GM23338 (cell line): ENCODE results near the gene POLE. TPM values are rescaled to one million over a fixed set of nuclear protein-coding genes. Genes with fewer than 3 reads are reported as not detected.

Experiments used
- ATAC-seq: fragments of 200-7000 bp; cut with Tn5 transposase; 3 replicates; pipeline ENCODE4 v1.9.1; 2020
- DNase-seq: peaks from one replicate; pipeline ENCODE4 v3.0.0-alpha.2; 2015; ENCODE audit warnings: low spot score
- H2AFZ ChIP-seq: fragments of 200-600 bp; sonication (generic); 2 replicates; pipeline ENCODE4 v1.8.0; 2016; ENCODE audit warnings: antibody characterized with exemption, mild to moderate bottlenecking, moderate library complexity
- H3F3A ChIP-seq: fragments of 200-600 bp; sonication (generic); replicated peaks from 2 replicates; pipeline ENCODE4 v1.8.0; 2017; ENCODE audit warnings: antibody characterized with exemption, mixed run types, low read depth
- H3K27ac ChIP-seq: fragments of 200-600 bp; sonication (generic); 2 replicates; pipeline ENCODE4 v1.6.1; 2016; ENCODE audit warnings: low read depth
- H3K27me3 ChIP-seq: fragments of 200-600 bp; sonication (generic); 2 replicates; pipeline ENCODE4 v1.8.0; 2016; ENCODE audit warnings: mild to moderate bottlenecking, mixed run types, moderate library complexity; ENCODE audit not compliant: insufficient read depth
- H3K36me3 ChIP-seq: fragments of 200-600 bp; sonication (generic); 2 replicates; pipeline ENCODE4 v1.8.0; 2016; ENCODE audit warnings: mild to moderate bottlenecking; ENCODE audit not compliant: insufficient read depth
- H3K4me1 ChIP-seq: fragments of 200-600 bp; sonication (generic); 2 replicates; pipeline ENCODE4 v1.8.0; 2016; ENCODE audit warnings: mild to moderate bottlenecking, moderate library complexity; ENCODE audit not compliant: insufficient read depth
- H3K4me2 ChIP-seq: fragments of 200-600 bp; sonication (generic); 2 replicates; pipeline ENCODE4 v1.7.1; 2017; ENCODE audit warnings: mixed run types
- H3K4me3 ChIP-seq: fragments of 200-600 bp; sonication (generic); 2 replicates; pipeline ENCODE4 v1.6.1; 2016; ENCODE audit warnings: mixed run types
- H3K79me2 ChIP-seq: fragments of 200-600 bp; sonication (generic); replicated peaks from 2 replicates; pipeline ENCODE4 v1.8.0; 2017; ENCODE audit warnings: mild to moderate bottlenecking; ENCODE audit not compliant: insufficient read depth
- H3K9me2 ChIP-seq: fragments of 200-600 bp; sonication (generic); 2 replicates; pipeline ENCODE4 v1.8.0; 2017; ENCODE audit not compliant: insufficient read depth
- H4K20me1 ChIP-seq: fragments of 200-600 bp; sonication (generic); replicated peaks from 2 replicates; pipeline ENCODE4 v1.8.0; 2017; ENCODE audit warnings: mild to moderate bottlenecking; ENCODE audit not compliant: insufficient read depth
- H3K27ac Mint-ChIP-seq: 2 replicates; pipeline ENCODE4 v1.8.0; 2020; ENCODE audit warnings: inconsistent platforms, mild to moderate bottlenecking, moderate library complexity, mixed read lengths
- H3K27me3 Mint-ChIP-seq: 3 replicates; pipeline ENCODE4 v1.8.0; 2022; ENCODE audit warnings: low read depth, mild to moderate bottlenecking, moderate library complexity, mixed read lengths, inconsistent platforms; ENCODE audit not compliant: insufficient read depth, poor library complexity
- H3K36me3 Mint-ChIP-seq: 3 replicates; pipeline ENCODE4 v1.8.0; 2021; ENCODE audit warnings: low read depth, mild to moderate bottlenecking, inconsistent platforms, moderate library complexity, mixed read lengths
- H3K4me1 Mint-ChIP-seq: 3 replicates; pipeline ENCODE4 v1.8.0; 2020; ENCODE audit warnings: mild to moderate bottlenecking, inconsistent platforms, mixed read lengths
- H3K4me3 Mint-ChIP-seq: 3 replicates; pipeline ENCODE4 v1.8.0; 2021; ENCODE audit warnings: moderate library complexity, mild to moderate bottlenecking, inconsistent platforms, mixed read lengths
- H3K9me3 Mint-ChIP-seq: 3 replicates; pipeline ENCODE4 v1.8.0; 2020; ENCODE audit warnings: moderate library complexity, mild to moderate bottlenecking, inconsistent platforms, mixed read lengths
- CREB1 ChIP-seq: fragments of 250-450 bp; sonication (Bioruptor Pico); IDR thresholded peaks from 2 replicates; pipeline ENCODE4 v1.5.0; 2020; ENCODE audit warnings: low read depth, mild to moderate bottlenecking, moderate library complexity
- ETS1 ChIP-seq: IDR thresholded peaks from 2 replicates; pipeline ENCODE4 v1.6.1; 2016; ENCODE audit warnings: antibody characterized with exemption
- EZH2phosphoT487 ChIP-seq: fragments of 200-600 bp; sonication (generic); IDR thresholded peaks from one replicate; pipeline ENCODE4 v1.8.1; 2018; ENCODE audit warnings: antibody characterized with exemption; ENCODE audit not compliant: unreplicated experiment
- JUNB ChIP-seq: IDR thresholded peaks from one replicate; pipeline ENCODE4 v1.6.1; 2016; ENCODE audit warnings: antibody characterized with exemption; ENCODE audit not compliant: unreplicated experiment
- NANOG ChIP-seq: IDR thresholded peaks from 2 replicates; pipeline ENCODE4 v1.6.1; 2016; ENCODE audit warnings: antibody characterized with exemption, borderline replicate concordance
- POLR2AphosphoS5 ChIP-seq: IDR thresholded peaks from 2 replicates; pipeline ENCODE4 v1.6.1; 2016; ENCODE audit warnings: antibody characterized with exemption, low read depth
- REST ChIP-seq: IDR thresholded peaks from one replicate; pipeline ENCODE4 v1.6.1; 2018; ENCODE audit warnings: antibody characterized with exemption; ENCODE audit not compliant: unreplicated experiment
- STAT1 ChIP-seq: IDR thresholded peaks from one replicate; pipeline ENCODE4 v1.6.1; 2016; ENCODE audit warnings: antibody characterized with exemption; ENCODE audit not compliant: unreplicated experiment
- ZNF114 ChIP-seq: fragments of 250-450 bp; sonication (Bioruptor Pico); IDR thresholded peaks from 2 replicates; pipeline ENCODE4 v1.5.0; 2020; ENCODE audit warnings: mild to moderate bottlenecking, moderate library complexity
- ZNF331 ChIP-seq: fragments of 250-450 bp; sonication (Bioruptor Pico); IDR thresholded peaks from 2 replicates; pipeline ENCODE4 v1.5.0; 2020; ENCODE audit warnings: low read depth, mild to moderate bottlenecking, moderate library complexity
- polyA plus RNA-seq: library from polyadenylated mRNA; unstranded; fragments of >200 nt; fragmentation: Nextera tagmentation; extraction: Ambion mirVana; gene quantifications from 2 replicates; pipeline ENCODE4 v1.2.1, GENCODE V29; 2016
- total RNA-seq: library from RNA; depleted of rRNA; stranded (reverse); fragments of >200 nt; shearing (Covaris generic); gene quantifications from 2 replicates; pipeline ENCODE4 v1.2.3, GENCODE V29; 2014
- TF ChIP-seq, protein P1 (sequence below), 2 experiments: fragments of 200-600 bp in 1 of 2; sonication (generic) in 1 of 2; conservative IDR thresholded peaks; 2 replicates each; pipeline versions ENCODE4 v1.5.1 to v1.6.1; 2016 to 2017; ENCODE audit warnings: antibody characterized with exemption in 2 of 2, low read depth in 2 of 2, mild to moderate bottlenecking in 2 of 2, moderate library complexity in 1 of 2

The POLE gene
- total and polyA plus RNA-seq, 2 experiments from 2014 or later, result 33.6 to 125 TPM

DNA sequence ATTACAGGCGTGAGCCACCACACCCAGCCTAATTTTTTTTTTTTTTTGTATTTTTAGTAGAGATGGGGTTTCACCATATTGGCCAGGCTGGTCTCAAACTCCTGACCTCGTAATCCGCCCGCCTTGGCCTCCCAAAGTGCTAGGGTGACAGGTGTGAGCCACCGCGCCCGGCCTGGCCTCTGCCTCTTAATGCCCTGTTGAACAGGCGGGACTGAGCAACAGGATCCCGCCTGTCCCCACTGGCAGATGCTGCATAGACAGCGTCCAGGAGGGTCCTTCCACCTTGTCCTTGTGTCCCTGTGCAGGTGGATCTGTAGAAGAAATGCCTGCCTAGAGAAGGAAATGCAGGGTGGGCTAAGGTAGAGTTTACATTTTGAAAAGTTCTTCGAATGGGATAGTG lies 29.2 kb upstream of the POLE start:
- no peaks in the 10 kb centered on the region for H3K4me1 Mint-ChIP-seq
- H3K36me3 Mint-ChIP-seq, result peaks cover 67% of the 10 kb centered on the region
- ATAC-seq (no peak), DNase-seq (no peak)
- Histone ChIP-seq H3K27ac (no peak overlapping the region), H3K36me3 (peaks cover 7% of the 10 kb centered on the region; the same call in 1 of the 2 replicates), H3K4me2 (no peak overlapping the region), H3K27me3 (no peaks in the 10 kb centered on the region), H4K20me1 (peaks cover 24% of the 10 kb centered on the region), H3F3A (peaks cover 28% of the 10 kb centered on the region), H3K79me2 (peaks cover 38% of the 10 kb centered on the region), H2AFZ (no peak overlapping the region), H3K4me1 (peaks cover 4% of the 10 kb centered on the region; the same call in 1 of the 2 replicates), H3K9me2 (no peaks in the 10 kb centered on the region), H3K4me3 (no peak overlapping the region)
- H3K4me3 Mint-ChIP-seq, result no peak overlapping the region
- TF ChIP-seq REST (no peak), JUNB (no peak), ETS1 (no peak), STAT1 (no peak), POLR2AphosphoS5 (no peak), EZH2phosphoT487 (no peak), CREB1 (no peak)
- no peaks in the 10 kb centered on the region; the same call in 2 of the 3 replicates for H3K9me3 Mint-ChIP-seq
- H3K27ac Mint-ChIP-seq, result no peak overlapping the region
- peaks cover 15% of the 10 kb centered on the region for H3K27me3 Mint-ChIP-seq

GRCh38 chr12:132715874-132716273 lies 28.7 kb upstream of the POLE start:
- peaks cover 24% of the 10 kb centered on the region for H4K20me1 ChIP-seq
- Mint-ChIP-seq H3K9me3 (no peaks in the 10 kb centered on the region; the same call in 2 of the 3 replicates), H3K4me3 (no peak overlapping the region), H3K27me3 (peaks cover 15% of the 10 kb centered on the region), H3K36me3 (peaks cover 62% of the 10 kb centered on the region), H3K27ac (no peak overlapping the region), H3K4me1 (no peaks in the 10 kb centered on the region)
- ATAC-seq (no peak), DNase-seq (no peak)
- peaks cover 25% of the 10 kb centered on the region for H3F3A ChIP-seq
- peaks cover 4% of the 10 kb centered on the region; the same call in 1 of the 2 replicates for H3K4me1 ChIP-seq
- H3K9me2 ChIP-seq, result no peaks in the 10 kb centered on the region
- H3K27me3 ChIP-seq, result no peaks in the 10 kb centered on the region
- H3K4me3 ChIP-seq, result no peak overlapping the region
- H3K79me2 ChIP-seq, result peaks cover 40% of the 10 kb centered on the region
- H3K36me3 ChIP-seq, result peaks cover 7% of the 10 kb centered on the region; the same call in 1 of the 2 replicates
- no peak overlapping the region for H3K4me2 ChIP-seq
- H3K27ac ChIP-seq, result no peak overlapping the region
- H2AFZ ChIP-seq, result no peak overlapping the region
- TF ChIP-seq ETS1 (no peak), NANOG (no peak), ZNF331 (CRISPR knock-in tag) (no peak), CREB1 (no peak), POLR2AphosphoS5 (no peak), ZNF114 (no peak), JUNB (no peak), REST (no peak), STAT1 (no peak)
- TF ChIP-seq, protein P1, sequence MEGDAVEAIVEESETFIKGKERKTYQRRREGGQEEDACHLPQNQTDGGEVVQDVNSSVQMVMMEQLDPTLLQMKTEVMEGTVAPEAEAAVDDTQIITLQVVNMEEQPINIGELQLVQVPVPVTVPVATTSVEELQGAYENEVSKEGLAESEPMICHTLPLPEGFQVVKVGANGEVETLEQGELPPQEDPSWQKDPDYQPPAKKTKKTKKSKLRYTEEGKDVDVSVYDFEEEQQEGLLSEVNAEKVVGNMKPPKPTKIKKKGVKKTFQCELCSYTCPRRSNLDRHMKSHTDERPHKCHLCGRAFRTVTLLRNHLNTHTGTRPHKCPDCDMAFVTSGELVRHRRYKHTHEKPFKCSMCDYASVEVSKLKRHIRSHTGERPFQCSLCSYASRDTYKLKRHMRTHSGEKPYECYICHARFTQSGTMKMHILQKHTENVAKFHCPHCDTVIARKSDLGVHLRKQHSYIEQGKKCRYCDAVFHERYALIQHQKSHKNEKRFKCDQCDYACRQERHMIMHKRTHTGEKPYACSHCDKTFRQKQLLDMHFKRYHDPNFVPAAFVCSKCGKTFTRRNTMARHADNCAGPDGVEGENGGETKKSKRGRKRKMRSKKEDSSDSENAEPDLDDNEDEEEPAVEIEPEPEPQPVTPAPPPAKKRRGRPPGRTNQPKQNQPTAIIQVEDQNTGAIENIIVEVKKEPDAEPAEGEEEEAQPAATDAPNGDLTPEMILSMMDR (conservative IDR thresholded peaks at IDR 0.05; ENCODE audit: low read depth in 2 of 2), result no peak
